ENCODE results near the gene DAPK1. TPM values are rescaled to one million over a fixed set of nuclear protein-coding genes. Genes with fewer than 3 reads are reported as not detected.

DAPK1 gene
- total and polyA plus RNA-seq, 2 donors from 2014 or later = 15.5 to 166 TPM

DNA sequence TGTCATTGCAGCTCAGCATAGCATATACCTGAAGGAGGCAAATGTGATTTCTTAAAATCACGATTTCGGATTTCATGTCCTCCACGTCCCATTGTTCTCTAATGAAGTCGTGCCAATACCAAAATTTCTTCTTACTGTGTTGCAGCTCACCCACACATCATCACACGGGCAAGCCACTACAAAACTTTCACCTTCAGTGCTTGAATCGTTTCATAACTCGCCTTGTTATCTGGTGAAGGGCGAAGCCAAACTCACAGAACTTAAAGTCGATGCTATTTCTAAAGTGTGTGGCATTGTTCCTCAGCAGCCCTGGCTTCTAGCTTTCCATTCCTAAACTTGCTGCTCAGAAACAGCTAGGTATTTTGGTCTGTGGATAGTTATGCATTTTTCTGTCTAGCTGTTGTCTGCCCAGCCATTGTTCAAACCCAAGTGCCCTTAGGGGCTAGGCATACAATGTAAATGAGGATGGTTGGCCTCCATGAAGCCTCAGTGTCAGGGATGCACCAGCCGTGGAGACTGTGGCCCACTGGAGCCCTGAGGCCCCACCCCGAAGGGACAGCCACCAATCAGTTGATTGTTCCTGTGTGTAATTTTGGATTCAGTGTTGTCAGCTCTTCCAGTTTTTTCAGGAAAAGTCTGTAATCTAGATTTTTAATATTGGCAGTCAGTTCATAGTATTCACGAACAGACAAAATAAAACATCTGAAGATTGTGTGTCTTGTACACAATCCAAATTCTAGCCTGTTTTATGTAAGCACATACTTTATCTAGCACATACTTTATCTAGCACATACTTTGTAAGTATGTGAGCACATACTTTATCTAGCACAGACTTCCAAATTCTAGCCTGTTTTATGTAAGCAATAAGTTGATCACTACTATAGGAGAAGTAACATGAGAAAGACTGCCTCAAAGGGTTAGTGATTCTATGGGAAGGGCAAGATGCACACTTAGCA is 112.8 kb downstream of the DAPK1 start:
- TF ChIP-seq CTCF (IDR thresholded peaks at IDR 0.05; ENCODE audit: borderline replicate concordance, extremely low read depth, insufficient read depth) = no peak
- H3K36me3 ChIP-seq (ENCODE audit: control insufficient read depth in 2 of 3, insufficient read depth in 3 of 3, low read length in 3 of 3) = peaks cover 2 to 11% (median 2%) of the 10 kb centered on the region in 3 donors
- H3K4me1 ChIP-seq (ENCODE audit: control insufficient read depth in 2 of 3, insufficient read depth in 2 of 3, low read depth in 1 of 3, low read length in 3 of 3) = peaks cover 0 to 21% (median 6%) of the 10 kb centered on the region in 3 donors
- FAIRE-seq (no peak), DNase-seq (no peak)
- H3K4me3 ChIP-seq (ENCODE audit: low read length in 3 of 3) = no peak overlapping the region
- H3K9ac ChIP-seq (ENCODE audit: low read length in 3 of 3) = no peak overlapping the region
- no peaks in the 10 kb centered on the region for H3K27me3 ChIP-seq (ENCODE audit: control insufficient read depth, insufficient read depth, low read length)
- H3K9me3 ChIP-seq (ENCODE audit: control insufficient read depth in 2 of 3, insufficient read depth in 1 of 3, low read length in 3 of 3) = no peaks in the 10 kb centered on the region
- H3K27ac ChIP-seq (ENCODE audit: low read depth in 2 of 2, low read length in 2 of 2) = no peak overlapping the region
- intact Hi-C loops (cut with DNase I) = no loop called here

GRCh38 chr9:87611776-87612175 is 114.1 kb downstream of the DAPK1 start:
- FAIRE-seq = no peak
- Histone ChIP-seq H3K4me3 (ENCODE audit: low read length in 3 of 3) (no peak overlapping the region), H3K27ac (ENCODE audit: low read depth in 2 of 2, low read length in 2 of 2) (no peak overlapping the region), H3K9ac (ENCODE audit: low read length in 3 of 3) (no peak overlapping the region), H3K27me3 (ENCODE audit: control insufficient read depth, insufficient read depth, low read length) (no peaks in the 10 kb centered on the region), H3K36me3 (ENCODE audit: control insufficient read depth in 2 of 3, insufficient read depth in 3 of 3, low read length in 3 of 3) (peaks cover 2 to 4% (median 2%) of the 10 kb centered on the region in 3 donors), H3K4me1 (ENCODE audit: control insufficient read depth in 2 of 3, insufficient read depth in 2 of 3, low read depth in 1 of 3, low read length in 3 of 3) (peaks cover 0 to 21% (median 6%) of the 10 kb centered on the region in 3 donors), H3K9me3 (ENCODE audit: control insufficient read depth in 2 of 3, insufficient read depth in 1 of 3, low read length in 3 of 3) (no peaks in the 10 kb centered on the region)
- no peak for TF ChIP-seq CTCF (IDR thresholded peaks at IDR 0.05; ENCODE audit: borderline replicate concordance, extremely low read depth, insufficient read depth)
- intact Hi-C loops (cut with DNase I) = no loop called here
- DNase-seq = no peak

GRCh38 chr9:87612536-87612935 is 114.9 kb downstream of the DAPK1 start:
- Histone ChIP-seq H3K27me3 (ENCODE audit: control insufficient read depth, insufficient read depth, low read length) (no peaks in the 10 kb centered on the region), H3K27ac (ENCODE audit: low read depth in 2 of 2, low read length in 2 of 2) (no peak overlapping the region), H3K9ac (ENCODE audit: low read length in 3 of 3) (no peak overlapping the region), H3K4me3 (ENCODE audit: low read length in 3 of 3) (no peak overlapping the region), H3K9me3 (ENCODE audit: control insufficient read depth in 2 of 3, insufficient read depth in 1 of 3, low read length in 3 of 3) (no peaks in the 10 kb centered on the region), H3K36me3 (ENCODE audit: control insufficient read depth in 2 of 3, insufficient read depth in 3 of 3, low read length in 3 of 3) (peaks cover 2 to 4% (median 2%) of the 10 kb centered on the region in 3 donors), H3K4me1 (ENCODE audit: control insufficient read depth in 2 of 3, insufficient read depth in 2 of 3, low read depth in 1 of 3, low read length in 3 of 3) (peaks cover 0 to 21% (median 6%) of the 10 kb centered on the region in 3 donors)
- FAIRE-seq (no peak), DNase-seq (no peak)
- TF ChIP-seq CTCF (IDR thresholded peaks at IDR 0.05; ENCODE audit: borderline replicate concordance, extremely low read depth, insufficient read depth) = no peak
- intact Hi-C loops (cut with DNase I) = no loop called here
